ENCODE results near the gene CACNB2. TPM values are rescaled to one million over a fixed set of nuclear protein-coding genes. Genes with fewer than 3 reads are reported as not detected.

The CACNB2 gene
- total and polyA plus RNA-seq, 2 donors (not counting 3 experiments of a cell fraction or from before 2014, with no cell fraction given): not detected

- H3K9ac ChIP-seq (replicated peaks; ENCODE audit: extremely low read depth, insufficient read depth, low read length): no peak overlapping the region
- H3K36me3 ChIP-seq (ENCODE audit: control insufficient read depth in 2 of 2, extremely low read depth in 1 of 2, insufficient read depth in 2 of 2, low read length in 2 of 2): no peaks in the 10 kb centered on the region
- intact Hi-C loops (cut with micrococcal nuclease): no loop called here
- DNase-seq (ENCODE audit: low read depth, low spot score) (no peak), FAIRE-seq (no peak)
- no peak overlapping the region for H3K27ac ChIP-seq (ENCODE audit: insufficient read depth, low read depth, low read length)
- H4K20me1 ChIP-seq (replicated peaks; ENCODE audit: control insufficient read depth, extremely low read depth, insufficient read depth, low read length): no peaks in the 10 kb centered on the region
- no peaks in the 10 kb centered on the region for H3K27me3 ChIP-seq (ENCODE audit: control insufficient read depth in 2 of 2, insufficient read depth in 2 of 2, low read length in 2 of 2)
- dilution Hi-C loops (cut with MboI; ENCODE audit: extremely low pct_ligation_motif_present, low sequenced_read_pairs): no loop called here
- TF ChIP-seq GATA2 (IDR thresholded peaks at IDR 0.05; ENCODE audit: insufficient read depth, insufficient read length, low read depth, low read length) (no peak), EZH2 (IDR thresholded peaks at IDR 0.05; ENCODE audit: borderline replicate concordance, low read depth, low read length, severe bottlenecking) (no peak), JUN (IDR thresholded peaks at IDR 0.05; ENCODE audit: borderline replicate concordance, insufficient read depth, insufficient read length, low read depth) (no peak), CTCF (IDR thresholded peaks at IDR 0.05; ENCODE audit: extremely low read depth in 1 of 2, insufficient read depth in 1 of 2, low read depth in 1 of 2, low read length in 2 of 2) (no peak), POLR2A (IDR thresholded peaks at IDR 0.05; ENCODE audit: low read depth, low read length) (no peak), MYC (IDR thresholded peaks at IDR 0.05; ENCODE audit: low read depth, low read length) (no peak), FOS (IDR thresholded peaks at IDR 0.05; ENCODE audit: borderline replicate concordance, insufficient read depth, low read length) (no peak), POLR2AphosphoS5 (IDR thresholded peaks at IDR 0.05; ENCODE audit: insufficient read depth, low read depth, low read length) (no peak)
- TF ChIP-seq, protein P1, sequence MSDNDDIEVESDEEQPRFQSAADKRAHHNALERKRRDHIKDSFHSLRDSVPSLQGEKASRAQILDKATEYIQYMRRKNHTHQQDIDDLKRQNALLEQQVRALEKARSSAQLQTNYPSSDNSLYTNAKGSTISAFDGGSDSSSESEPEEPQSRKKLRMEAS (IDR thresholded peaks at IDR 0.05; ENCODE audit: insufficient read depth, insufficient read length): no peak
- no peaks in the 10 kb centered on the region for H3K79me2 ChIP-seq (ENCODE audit: control insufficient read depth, insufficient read depth, low read length)
- no peak overlapping the region for H2AFZ ChIP-seq (ENCODE audit: low read depth, low read length)
- POLR2A ChIA-PET: no interaction called here
- BruUV-seq (replicated peaks): no TSS peak
- no peak overlapping the region for H3K4me3 ChIP-seq (replicated peaks in 1 of 3; ENCODE audit: insufficient read depth in 1 of 3, low read depth in 1 of 3, low read length in 3 of 3)
- H3K9me3 ChIP-seq (replicated peaks; ENCODE audit: control insufficient read depth, insufficient read depth, low read length): no peaks in the 10 kb centered on the region
- CTCF ChIA-PET: no interaction called here
- H3K4me1 ChIP-seq (ENCODE audit: control insufficient read depth, extremely low read depth, insufficient read depth, low read length): no peaks in the 10 kb centered on the region
- no peaks in the 10 kb centered on the region for H3K9me1 ChIP-seq (replicated peaks; ENCODE audit: control insufficient read depth, extremely low read depth, insufficient read depth, low read length)
- H3K4me2 ChIP-seq (ENCODE audit: insufficient read depth, low read length): no peak overlapping the region
Measured at GRCh38 chr10:18261063-18261610, 120.9 kb downstream of the CACNB2 start.

All from endothelial cell of umbilical vein (primary cell).